ENCODE data around the gene PCDHGB7.
"Not testable (repeated sequence)": the region's sequence is repeated elsewhere in the genome, so short reads cannot be mapped to it uniquely, and the experiment has no call there.

PCDHGB7 gene

GRCh38 chr5:141397756-141398551 is 19.5 kb upstream of the PCDHGB7 start, which contains the start of gene PCDHGB5:
Gene PCDHGB5 (plus strand): TSS chr5:141397947. CDS start chr5:141398128, 181 bp downstream.
- DNase-seq (ENCODE audit: low spot score): not testable (repeated sequence)

- no peak for DNase-seq (ENCODE audit: low spot score)
Observed at GRCh38 chr5:141398608-141399007, 18.9 kb upstream of the PCDHGB7 start.

GRCh38 chr5:141399555-141400258 is 17.8 kb upstream of the PCDHGB7 start:
- DNase-seq (ENCODE audit: low spot score): no peak

GRCh38 chr5:141402553-141403243 is 14.8 kb upstream of the PCDHGB7 start, which contains the start of gene PCDHGA9:
Gene PCDHGA9 (plus strand): TSS chr5:141402778. CDS start chr5:141402953, 175 bp downstream.
- peak; percentile 21 for DNase-seq (ENCODE audit: low spot score)

GRCh38 chr5:141403387-141403786 is 14.1 kb upstream of the PCDHGB7 start:
- DNase-seq (ENCODE audit: low spot score): no peak

- not testable (repeated sequence) for DNase-seq (ENCODE audit: low spot score)
Observed at GRCh38 chr5:141407790-141408505, 9.5 kb upstream of the PCDHGB7 start, which contains the start of gene PCDHGB6. Gene PCDHGB6 (plus strand): TSS chr5:141408021. CDS start chr5:141408203, 182 bp downstream.

GRCh38 chr5:141409598-141410306 is 7.7 kb upstream of the PCDHGB7 start:
- no peak for DNase-seq (ENCODE audit: low spot score)

- DNase-seq (ENCODE audit: low spot score): no peak
Observed at GRCh38 chr5:141411575-141411974, 5.9 kb upstream of the PCDHGB7 start.

- peak; percentile 17 for DNase-seq (ENCODE audit: low spot score)
Observed at GRCh38 chr5:141412854-141413539, 4.5 kb upstream of the PCDHGB7 start, which contains the start of gene PCDHGA10. Gene PCDHGA10 (plus strand): TSS chr5:141412987. CDS start chr5:141413176, 189 bp downstream.

GRCh38 chr5:141413540-141414069 is 3.9 kb upstream of the PCDHGB7 start:
- no peak for DNase-seq (ENCODE audit: low spot score)

- DNase-seq (ENCODE audit: low spot score): not testable (repeated sequence)
Observed at GRCh38 chr5:141414548-141415274, 2.8 kb upstream of the PCDHGB7 start.

- not testable (repeated sequence) for DNase-seq (ENCODE audit: low spot score)
Observed at GRCh38 chr5:141415275-141415618, 2.2 kb upstream of the PCDHGB7 start.

GRCh38 chr5:141419074-141419880 is 1.8 kb downstream of the PCDHGB7 start:
- no peak for DNase-seq (ENCODE audit: low spot score)

GRCh38 chr5:141420855-141421488 is 3.5 kb downstream of the PCDHGB7 start, which contains the start of gene PCDHGA11:
Gene PCDHGA11 (plus strand): TSS chr5:141421051. CDS start chr5:141421228, 177 bp downstream.
- no peak for DNase-seq (ENCODE audit: low spot score)

- DNase-seq (ENCODE audit: low spot score): no peak
Observed at GRCh38 chr5:141421489-141421855, 4.0 kb downstream of the PCDHGB7 start.

GRCh38 chr5:141422742-141423291 is 5.3 kb downstream of the PCDHGB7 start:
- no peak for DNase-seq (ENCODE audit: low spot score)

- DNase-seq (ENCODE audit: low spot score): no peak
Observed at GRCh38 chr5:141427783-141428426, 10.4 kb downstream of the PCDHGB7 start.
